Kidney (tissue), 22 donors: Measurements from ENCODE around the gene CDC27. TPM values are rescaled to one million over a fixed set of nuclear protein-coding genes. Genes with fewer than 3 reads are reported as not detected.

ENCODE experiments used
- DNase-seq, 5 donors: peaks; one replicate each; pipeline ENCODE4 v3.0.0-alpha.2; 2013 to 2020
- FAIRE-seq: peaks from 2 replicates; lab custom pipeline; 2012; peaks lifted over from hg19 to GRCh38; lab: Jason Lieb, UNC
- H3K27ac ChIP-seq, 2 donors: one replicate each; pipeline ENCODE4 v1.7.0; 2013; ENCODE audit warnings: low read depth in 2 of 2, low read length in 2 of 2, inconsistent platforms in 1 of 2
- H3K27me3 ChIP-seq: one replicate; pipeline ENCODE4 v1.7.1; 2013; ENCODE audit warnings: low read length, inconsistent platforms; ENCODE audit not compliant: control insufficient read depth, insufficient read depth
- H3K36me3 ChIP-seq, 3 donors: one replicate each; pipeline versions ENCODE4 v1.7.0 to v1.7.1; 2013; ENCODE audit warnings: low read length in 3 of 3, control low read depth in 1 of 3, inconsistent platforms in 1 of 3; ENCODE audit not compliant: insufficient read depth in 3 of 3, control insufficient read depth in 2 of 3
- H3K4me1 ChIP-seq, 3 donors: one replicate each; pipeline versions ENCODE4 v1.7.0 to v1.7.1; 2013; ENCODE audit warnings: low read length in 3 of 3, inconsistent platforms in 1 of 3, low read depth in 1 of 3; ENCODE audit not compliant: control insufficient read depth in 2 of 3, insufficient read depth in 2 of 3
- H3K4me3 ChIP-seq, 3 donors: one replicate each; pipeline versions ENCODE4 v1.7.0 to v1.8.1; 2013; ENCODE audit warnings: low read length in 3 of 3, control low read depth in 1 of 3, inconsistent platforms in 1 of 3
- H3K9ac ChIP-seq, 3 donors: one replicate each; pipeline versions ENCODE4 v1.7.0 to v1.7.1; 2013; ENCODE audit warnings: low read length in 3 of 3, control low read depth in 1 of 3, inconsistent platforms in 1 of 3
- H3K9me3 ChIP-seq, 3 donors: one replicate each; pipeline versions ENCODE4 v1.7.0 to v1.7.1; 2013; ENCODE audit warnings: low read length in 3 of 3, control low read depth in 1 of 3, inconsistent platforms in 1 of 3; ENCODE audit not compliant: control insufficient read depth in 2 of 3, insufficient read depth in 1 of 3
- CTCF ChIP-seq: IDR thresholded peaks from 3 replicates; pipeline ENCODE4 v1.5.1; 2012; ENCODE audit warnings: mild to moderate bottlenecking, moderate library complexity, borderline replicate concordance; ENCODE audit not compliant: insufficient read depth; ENCODE audit errors: extremely low read depth
- intact Hi-C: fragments of 100-400 bp; cut with DNase I; formaldehyde crosslinking; loops from one replicate; pipeline ENCODE4 v1.11.1; 2022
- long read RNA-seq, 10 donors: library from polyadenylated mRNA in 1 of 10; unstranded in 1 of 10; transcript quantifications; one replicate each; pipeline ENCODE4 v2.0.0 and lab custom pipeline, GENCODE V29; 2021 to 2026
- polyA plus RNA-seq: library from polyadenylated mRNA; stranded (reverse); fragments of 350-450 nt; fragmentation: Illumina TruSeq; extraction: RNeasy Lipid Tissue Mini Kit (QIAGEN cat#74804); gene quantifications from one replicate; pipeline ENCODE4 v1.2.3, GENCODE V29; 2014; ENCODE audit warnings: low read depth, low replicate concordance; ENCODE audit not compliant: insufficient read depth
- total RNA-seq: library from RNA; stranded (reverse); fragmentation: NEBNext Ultra II Directional; extraction: Animal tissue kit (Norgen Biotek cat#: 25700); gene quantifications from one replicate; pipeline ENCODE4 v1.2.1, GENCODE V29; 2021
- donor health status: control.
- donor health status: control.
- donor health status: control.
- donor health status: control.
- donor health status: control.
- donor health status: DM: yes; HTN: yes; CAD: no.
- donor health status: Normal renal cell carcinoma (clear cell type).

CDC27 gene, protein sequence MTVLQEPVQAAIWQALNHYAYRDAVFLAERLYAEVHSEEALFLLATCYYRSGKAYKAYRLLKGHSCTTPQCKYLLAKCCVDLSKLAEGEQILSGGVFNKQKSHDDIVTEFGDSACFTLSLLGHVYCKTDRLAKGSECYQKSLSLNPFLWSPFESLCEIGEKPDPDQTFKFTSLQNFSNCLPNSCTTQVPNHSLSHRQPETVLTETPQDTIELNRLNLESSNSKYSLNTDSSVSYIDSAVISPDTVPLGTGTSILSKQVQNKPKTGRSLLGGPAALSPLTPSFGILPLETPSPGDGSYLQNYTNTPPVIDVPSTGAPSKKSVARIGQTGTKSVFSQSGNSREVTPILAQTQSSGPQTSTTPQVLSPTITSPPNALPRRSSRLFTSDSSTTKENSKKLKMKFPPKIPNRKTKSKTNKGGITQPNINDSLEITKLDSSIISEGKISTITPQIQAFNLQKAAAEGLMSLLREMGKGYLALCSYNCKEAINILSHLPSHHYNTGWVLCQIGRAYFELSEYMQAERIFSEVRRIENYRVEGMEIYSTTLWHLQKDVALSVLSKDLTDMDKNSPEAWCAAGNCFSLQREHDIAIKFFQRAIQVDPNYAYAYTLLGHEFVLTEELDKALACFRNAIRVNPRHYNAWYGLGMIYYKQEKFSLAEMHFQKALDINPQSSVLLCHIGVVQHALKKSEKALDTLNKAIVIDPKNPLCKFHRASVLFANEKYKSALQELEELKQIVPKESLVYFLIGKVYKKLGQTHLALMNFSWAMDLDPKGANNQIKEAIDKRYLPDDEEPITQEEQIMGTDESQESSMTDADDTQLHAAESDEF
- total RNA-seq (78.2 TPM), polyA plus RNA-seq (18.2 TPM)
- long read RNA-seq, donor 1: 0 reads
- long read RNA-seq, donor 2, partial matches to known transcripts: 0 of 1 reads
- long read RNA-seq, donor 2, other reads (novel, unspliced or antisense): 0 of 1 reads
- long read RNA-seq, donor 3: 0 reads
- long read RNA-seq, donor 4, full-length matches to known transcripts: 1 of 1 reads
- long read RNA-seq, donor 4, partial matches to known transcripts: 0 of 1 reads
- long read RNA-seq, donor 4, other reads (novel, unspliced or antisense): 0 of 1 reads
- long read RNA-seq, donor 5: 0 reads
- long read RNA-seq, donor 6, partial matches to known transcripts: 0 of 1 reads
- long read RNA-seq, donor 6, other reads (novel, unspliced or antisense): 0 of 1 reads
- long read RNA-seq, donor 7, partial matches to known transcripts: 1 of 11 reads
- long read RNA-seq, donor 7, other reads (novel, unspliced or antisense): 10 of 11 reads
- long read RNA-seq, donor 8: 0 reads
- long read RNA-seq, donor 9, full-length matches to known transcripts: 2 of 2 reads
- long read RNA-seq, donor 9, partial matches to known transcripts: 0 of 2 reads
- long read RNA-seq, donor 9, other reads (novel, unspliced or antisense): 0 of 2 reads
- long read RNA-seq, donor 10: 0 reads

GRCh38 chr17:47188876-47189731, at the start of gene CDC27:
Gene CDC27 (minus strand): TSS chr17:47189295. CDS start chr17:47189172, 123 bp downstream.
- no peak for TF ChIP-seq CTCF
- H3K27me3 ChIP-seq: no peaks in the 10 kb centered on the region
- intact Hi-C loops: no loop called here
- peak within 1 kb of the TSS; percentile 95 to 100 (median 99) for H3K9ac ChIP-seq
- H3K27ac ChIP-seq: peak within 1 kb of the TSS; percentile 95 to 98
- DNase-seq: peak; percentile 99 to 100 (median 99)
- peak; percentile 98 for FAIRE-seq
- H3K4me3 ChIP-seq: peak within 1 kb of the TSS; percentile 85 to 95 (median 93)
- no peaks in the 10 kb centered on the region for H3K9me3 ChIP-seq
- H3K4me1 ChIP-seq: peaks cover 0 to 8% (median 0%) of the 10 kb centered on the region in 3 donors
- no peaks in the 10 kb centered on the region for H3K36me3 ChIP-seq

DNA sequence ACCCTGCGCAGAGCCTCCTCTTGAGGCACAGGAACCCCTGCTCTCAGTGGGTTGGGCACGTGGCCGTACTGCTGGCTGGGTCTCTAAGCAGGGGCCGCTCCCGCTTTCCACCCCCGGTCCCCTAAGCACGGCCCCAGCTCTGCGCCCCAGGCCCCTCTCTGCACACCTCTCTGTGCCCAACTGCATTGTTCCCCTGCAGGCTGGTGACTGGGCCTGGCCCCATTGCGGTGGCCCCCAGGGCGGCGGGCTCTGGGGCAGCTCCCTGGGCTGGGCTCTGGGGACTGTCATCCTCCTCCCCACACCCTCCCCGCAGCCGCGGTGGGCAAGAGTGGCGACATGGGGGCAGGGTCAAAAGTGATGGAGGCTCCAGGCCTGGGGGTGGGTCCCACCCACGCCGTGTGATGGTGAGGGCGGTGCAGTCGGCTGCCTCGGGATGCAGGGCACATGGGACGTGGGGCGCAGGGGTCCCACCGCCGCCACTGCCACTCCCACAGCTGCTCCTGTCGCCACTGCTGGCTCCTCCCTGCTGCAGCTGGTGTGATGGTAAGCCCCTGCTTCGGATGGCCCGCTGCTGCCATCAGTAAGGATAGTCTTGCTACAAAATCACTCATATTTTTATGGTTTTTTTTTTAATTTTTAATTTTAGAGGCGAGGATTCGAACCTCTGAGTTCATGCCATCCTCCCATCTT, 49.4 kb upstream of the CDC27 start:
- H3K9ac ChIP-seq: no peak overlapping the region
- no peak for FAIRE-seq
- no peak for DNase-seq
- no peak overlapping the region for H3K27ac ChIP-seq
- intact Hi-C loops: no loop called here
- H3K4me1 ChIP-seq: peaks cover 0 to 12% (median 11%) of the 10 kb centered on the region in 3 donors
- no peak overlapping the region for H3K4me3 ChIP-seq
- TF ChIP-seq CTCF: no peak
- H3K27me3 ChIP-seq: no peaks in the 10 kb centered on the region
- H3K9me3 ChIP-seq: no peaks in the 10 kb centered on the region
- H3K36me3 ChIP-seq: no peaks in the 10 kb centered on the region
